ENCODE data around the gene UBR1. TPM values are rescaled to one million over a fixed set of nuclear protein-coding genes. Genes with fewer than 3 reads are reported as not detected.
"Not testable (repeated sequence)": the region's sequence is repeated elsewhere in the genome, so short reads cannot be mapped to it uniquely, and the experiment has no call there.

The UBR1 gene
- total and polyA plus RNA-seq, 2 donors from 2014 or later: 6.0 to 36.9 TPM

DNA sequence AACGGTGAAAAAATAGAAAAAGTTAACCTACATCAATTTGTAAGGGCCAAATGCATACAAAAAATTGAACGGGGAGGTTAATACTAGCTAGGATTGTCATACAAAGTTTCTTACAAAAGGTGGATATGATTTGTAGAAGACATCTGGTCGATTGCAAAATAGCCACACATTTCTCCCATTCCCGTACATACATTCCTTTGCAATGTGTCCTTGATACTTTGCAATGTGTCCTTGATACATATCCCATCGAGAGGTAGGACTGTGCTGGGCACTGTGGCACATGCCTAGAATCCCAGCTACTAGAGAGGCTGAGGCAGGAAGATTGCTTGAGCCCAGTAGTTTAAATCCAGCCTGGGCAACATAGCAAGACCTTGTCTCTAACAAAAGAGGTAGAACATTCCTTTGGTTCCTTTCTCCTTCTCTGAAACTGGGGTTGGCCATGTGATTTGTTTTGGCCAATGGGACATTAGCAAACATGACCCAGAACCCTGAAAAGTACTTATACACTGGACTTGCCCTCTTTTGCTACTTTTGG is 194.7 kb downstream of the UBR1 start:
- intact Hi-C loops (cut with DNase I): no loop called here
- H3K27ac ChIP-seq (ENCODE audit: low read depth in 2 of 2, low read length in 2 of 2): no peak overlapping the region
- no peak for FAIRE-seq

DNA sequence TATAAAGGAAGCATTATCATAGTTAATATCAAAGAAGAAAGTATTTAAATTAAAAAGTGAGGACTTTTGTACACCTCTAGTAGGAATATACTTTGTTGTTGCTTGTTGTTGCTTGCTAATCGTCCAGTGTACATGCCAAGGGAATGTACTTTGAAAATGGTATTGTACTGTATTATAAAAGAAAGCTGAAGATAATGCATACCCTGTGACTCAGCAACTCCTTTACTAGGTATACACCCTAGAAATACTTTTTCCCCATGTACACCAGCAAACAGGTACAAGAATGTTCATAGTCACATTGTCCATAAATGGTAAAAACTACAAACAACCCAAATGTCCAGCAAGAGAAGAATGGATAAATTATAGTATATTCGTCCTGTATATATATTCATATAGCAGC is 197.3 kb downstream of the UBR1 start:
- Histone ChIP-seq H3K36me3 (ENCODE audit: control insufficient read depth in 2 of 3, insufficient read depth in 3 of 3, low read length in 3 of 3) (no peaks in the 10 kb centered on the region), H3K27me3 (ENCODE audit: control insufficient read depth, insufficient read depth, low read length) (no peaks in the 10 kb centered on the region), H3K9me3 (ENCODE audit: control insufficient read depth in 2 of 3, insufficient read depth in 1 of 3, low read length in 3 of 3) (no peaks in the 10 kb centered on the region), H3K27ac (ENCODE audit: low read depth in 2 of 2, low read length in 2 of 2) (no peak overlapping the region), H3K4me1 (ENCODE audit: control insufficient read depth in 2 of 3, insufficient read depth in 2 of 3, low read depth in 1 of 3, low read length in 3 of 3) (no peaks in the 10 kb centered on the region), H3K4me3 (ENCODE audit: low read length in 3 of 3) (no peak overlapping the region), H3K9ac (ENCODE audit: low read length in 3 of 3) (no peak overlapping the region)
- TF ChIP-seq, protein P1, sequence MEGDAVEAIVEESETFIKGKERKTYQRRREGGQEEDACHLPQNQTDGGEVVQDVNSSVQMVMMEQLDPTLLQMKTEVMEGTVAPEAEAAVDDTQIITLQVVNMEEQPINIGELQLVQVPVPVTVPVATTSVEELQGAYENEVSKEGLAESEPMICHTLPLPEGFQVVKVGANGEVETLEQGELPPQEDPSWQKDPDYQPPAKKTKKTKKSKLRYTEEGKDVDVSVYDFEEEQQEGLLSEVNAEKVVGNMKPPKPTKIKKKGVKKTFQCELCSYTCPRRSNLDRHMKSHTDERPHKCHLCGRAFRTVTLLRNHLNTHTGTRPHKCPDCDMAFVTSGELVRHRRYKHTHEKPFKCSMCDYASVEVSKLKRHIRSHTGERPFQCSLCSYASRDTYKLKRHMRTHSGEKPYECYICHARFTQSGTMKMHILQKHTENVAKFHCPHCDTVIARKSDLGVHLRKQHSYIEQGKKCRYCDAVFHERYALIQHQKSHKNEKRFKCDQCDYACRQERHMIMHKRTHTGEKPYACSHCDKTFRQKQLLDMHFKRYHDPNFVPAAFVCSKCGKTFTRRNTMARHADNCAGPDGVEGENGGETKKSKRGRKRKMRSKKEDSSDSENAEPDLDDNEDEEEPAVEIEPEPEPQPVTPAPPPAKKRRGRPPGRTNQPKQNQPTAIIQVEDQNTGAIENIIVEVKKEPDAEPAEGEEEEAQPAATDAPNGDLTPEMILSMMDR (IDR thresholded peaks at IDR 0.05; ENCODE audit: borderline replicate concordance, extremely low read depth, insufficient read depth): no peak
- FAIRE-seq (no peak), DNase-seq (no peak)
- intact Hi-C loops (cut with DNase I): no loop called here

More for the DNA sequence above, 194.7 kb downstream of the UBR1 start:
- Histone ChIP-seq H3K27me3 (ENCODE audit: control insufficient read depth, insufficient read depth, low read length) (no peaks in the 10 kb centered on the region), H3K9me3 (ENCODE audit: control insufficient read depth in 2 of 3, insufficient read depth in 1 of 3, low read length in 3 of 3) (no peaks in the 10 kb centered on the region), H3K4me1 (ENCODE audit: control insufficient read depth in 2 of 3, insufficient read depth in 2 of 3, low read depth in 1 of 3, low read length in 3 of 3) (peaks cover 0 to 2% (median 0%) of the 10 kb centered on the region in 3 donors), H3K4me3 (ENCODE audit: low read length in 3 of 3) (no peak overlapping the region), H3K36me3 (ENCODE audit: control insufficient read depth in 2 of 3, insufficient read depth in 3 of 3, low read length in 3 of 3) (no peaks in the 10 kb centered on the region), H3K9ac (ENCODE audit: low read length in 3 of 3) (no peak overlapping the region)
- no peak for DNase-seq
- TF ChIP-seq, protein P1 (IDR thresholded peaks at IDR 0.05; ENCODE audit: borderline replicate concordance, extremely low read depth, insufficient read depth): no peak

- Histone ChIP-seq H3K4me1 (ENCODE audit: control insufficient read depth in 2 of 3, insufficient read depth in 2 of 3, low read depth in 1 of 3, low read length in 3 of 3) (no peaks in the 10 kb centered on the region), H3K27me3 (ENCODE audit: control insufficient read depth, insufficient read depth, low read length) (no peaks in the 10 kb centered on the region), H3K36me3 (ENCODE audit: control insufficient read depth in 2 of 3, insufficient read depth in 3 of 3, low read length in 3 of 3) (no peaks in the 10 kb centered on the region), H3K4me3 (ENCODE audit: low read length in 3 of 3) (no peak overlapping the region), H3K9me3 (ENCODE audit: control insufficient read depth in 2 of 3, insufficient read depth in 1 of 3, low read length in 3 of 3) (no peaks in the 10 kb centered on the region), H3K27ac (ENCODE audit: low read depth in 2 of 2, low read length in 2 of 2) (no peak overlapping the region), H3K9ac (ENCODE audit: low read length in 3 of 3) (no peak overlapping the region)
- no peak for DNase-seq
- intact Hi-C loops (cut with DNase I): no loop called here
- FAIRE-seq: no peak
- TF ChIP-seq, protein P1 (IDR thresholded peaks at IDR 0.05; ENCODE audit: borderline replicate concordance, extremely low read depth, insufficient read depth): no peak
Measured at GRCh38 chr15:42903388-42904324, 202.2 kb downstream of the UBR1 start.

GRCh38 chr15:42893911-42894310 is 211.9 kb downstream of the UBR1 start:
- H3K4me1 ChIP-seq (ENCODE audit: control insufficient read depth in 2 of 3, insufficient read depth in 2 of 3, low read depth in 1 of 3, low read length in 3 of 3); H3K9ac ChIP-seq (ENCODE audit: low read length in 3 of 3); H3K27me3 ChIP-seq (ENCODE audit: control insufficient read depth, insufficient read depth, low read length); FAIRE-seq; intact Hi-C loops (cut with DNase I); H3K4me3 ChIP-seq (ENCODE audit: low read length in 3 of 3); DNase-seq; H3K9me3 ChIP-seq (ENCODE audit: control insufficient read depth in 2 of 3, insufficient read depth in 1 of 3, low read length in 3 of 3); H3K27ac ChIP-seq (ENCODE audit: low read depth in 2 of 2, low read length in 2 of 2); H3K36me3 ChIP-seq (ENCODE audit: control insufficient read depth in 2 of 3, insufficient read depth in 3 of 3, low read length in 3 of 3): not testable (repeated sequence)
